Right renal pelvis (tissue), 4 donors: ENCODE measurements around the gene RAI14. TPM values are rescaled to one million over a fixed set of nuclear protein-coding genes. Genes with fewer than 3 reads are reported as not detected.

Source experiments
- polyA plus RNA-seq, 4 donors: library from polyadenylated mRNA; unstranded; fragments of 120-200 nt; gene quantifications; one replicate each; pipeline ENCODE4 v1.2.1, GENCODE V29; 2013; ENCODE audit not compliant: insufficient read length in 4 of 4

Gene RAI14
- polyA plus RNA-seq, 4 donors, result 82.7 to 103 (median 95.2) TPM

Other genes with a start within 250 kb of the RAI14 start
- gene TTC23L, start 182.8 kb downstream of the RAI14 start, polyA plus RNA-seq, result 1 to 10 TPM; 2.5 to 4.1 (median 3.3) TPM